Measurements from ENCODE around the gene FIGN.

Gene FIGN

GRCh38 chr2:163756588-163756987 lies 20.8 kb upstream of the FIGN start:
- TF ChIP-seq, protein P1, sequence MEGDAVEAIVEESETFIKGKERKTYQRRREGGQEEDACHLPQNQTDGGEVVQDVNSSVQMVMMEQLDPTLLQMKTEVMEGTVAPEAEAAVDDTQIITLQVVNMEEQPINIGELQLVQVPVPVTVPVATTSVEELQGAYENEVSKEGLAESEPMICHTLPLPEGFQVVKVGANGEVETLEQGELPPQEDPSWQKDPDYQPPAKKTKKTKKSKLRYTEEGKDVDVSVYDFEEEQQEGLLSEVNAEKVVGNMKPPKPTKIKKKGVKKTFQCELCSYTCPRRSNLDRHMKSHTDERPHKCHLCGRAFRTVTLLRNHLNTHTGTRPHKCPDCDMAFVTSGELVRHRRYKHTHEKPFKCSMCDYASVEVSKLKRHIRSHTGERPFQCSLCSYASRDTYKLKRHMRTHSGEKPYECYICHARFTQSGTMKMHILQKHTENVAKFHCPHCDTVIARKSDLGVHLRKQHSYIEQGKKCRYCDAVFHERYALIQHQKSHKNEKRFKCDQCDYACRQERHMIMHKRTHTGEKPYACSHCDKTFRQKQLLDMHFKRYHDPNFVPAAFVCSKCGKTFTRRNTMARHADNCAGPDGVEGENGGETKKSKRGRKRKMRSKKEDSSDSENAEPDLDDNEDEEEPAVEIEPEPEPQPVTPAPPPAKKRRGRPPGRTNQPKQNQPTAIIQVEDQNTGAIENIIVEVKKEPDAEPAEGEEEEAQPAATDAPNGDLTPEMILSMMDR (IDR thresholded peaks at IDR 0.05; ENCODE audit: insufficient read depth, low read depth, low read length, missing control alignments), result no peak
- no peak overlapping the region for H3K4me3 ChIP-seq (ENCODE audit: low read length)
- DNase-seq (ENCODE audit: low read depth), result no peak

DNA sequence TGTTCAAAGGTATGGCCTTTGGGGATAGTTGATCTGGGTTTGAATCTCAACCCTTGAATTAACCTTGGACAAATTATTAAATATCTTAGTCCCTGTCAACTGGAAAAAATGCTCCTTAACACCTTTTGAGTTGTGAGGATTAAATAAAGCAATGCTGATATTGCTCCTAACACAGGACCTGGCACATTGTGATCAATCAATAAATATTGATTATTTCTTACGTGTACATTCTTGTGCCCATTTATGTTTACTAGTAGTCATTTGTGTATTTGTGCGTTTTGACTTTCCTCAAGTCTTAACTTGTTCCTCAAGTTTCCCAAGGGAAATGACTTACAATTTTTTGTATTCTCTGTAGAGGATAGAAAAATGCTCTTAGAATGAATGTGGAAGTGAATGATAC lies 19.6 kb upstream of the FIGN start:
- no peak overlapping the region for H3K4me3 ChIP-seq (ENCODE audit: low read length)
- TF ChIP-seq, protein P1 (IDR thresholded peaks at IDR 0.05; ENCODE audit: insufficient read depth, low read depth, low read length, missing control alignments), result no peak
- no peak for DNase-seq (ENCODE audit: low read depth)

- DNase-seq (ENCODE audit: low read depth), result no peak
- H3K4me3 ChIP-seq (ENCODE audit: low read length), result no peak overlapping the region
- TF ChIP-seq, protein P1 (IDR thresholded peaks at IDR 0.05; ENCODE audit: insufficient read depth, low read depth, low read length, missing control alignments), result no peak
These were observed 17.9 kb upstream of the FIGN start for GRCh38 chr2:163753726-163754125.

GRCh38 chr2:163752267-163752666 lies 16.5 kb upstream of the FIGN start:
- H3K4me3 ChIP-seq (ENCODE audit: low read length), result no peak overlapping the region
- TF ChIP-seq, protein P1 (IDR thresholded peaks at IDR 0.05; ENCODE audit: insufficient read depth, low read depth, low read length, missing control alignments), result no peak
- peak; percentile 68 for DNase-seq (ENCODE audit: low read depth)

DNA sequence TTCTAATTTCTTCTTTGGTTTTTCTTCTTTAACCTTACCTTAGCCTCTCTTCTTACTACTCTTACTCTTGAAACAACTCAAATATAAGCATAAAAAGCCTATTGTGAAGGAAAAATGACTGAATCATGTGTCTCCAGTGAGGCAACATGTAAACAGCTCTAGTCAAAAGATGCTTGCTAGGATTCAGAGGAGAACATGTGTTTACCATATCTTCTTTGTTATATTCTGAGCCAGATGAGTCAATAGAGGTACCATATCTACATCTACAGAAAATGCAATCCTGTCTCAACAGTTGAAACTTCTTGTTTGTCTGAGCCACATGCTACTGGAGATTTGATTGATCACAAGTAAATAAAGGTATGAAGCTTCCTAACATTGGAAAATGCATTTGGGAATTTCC lies 15.9 kb upstream of the FIGN start:
- DNase-seq (ENCODE audit: low read depth), result peak; percentile 34
- TF ChIP-seq, protein P1 (IDR thresholded peaks at IDR 0.05; ENCODE audit: insufficient read depth, low read depth, low read length, missing control alignments), result no peak
- H3K4me3 ChIP-seq (ENCODE audit: low read length), result no peak overlapping the region

DNA sequence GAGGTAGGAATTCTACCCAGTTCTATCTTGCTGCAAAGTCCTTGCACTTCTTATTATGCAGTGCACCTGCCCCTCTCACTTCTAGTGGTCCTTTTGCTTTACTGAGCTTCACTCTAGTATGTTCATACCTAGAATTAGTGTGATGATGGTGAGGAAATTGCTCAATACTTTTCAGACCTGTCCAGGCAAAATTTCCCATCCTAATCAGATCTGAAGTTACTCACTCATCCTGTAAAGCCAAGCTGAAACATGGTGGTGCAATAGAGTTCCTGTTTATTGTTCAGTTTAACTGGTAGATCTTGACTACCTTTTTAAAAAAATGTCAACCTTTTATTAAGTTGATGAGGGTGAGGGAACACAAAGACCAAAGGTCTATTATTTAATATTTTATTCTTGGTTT lies 12.6 kb upstream of the FIGN start:
- TF ChIP-seq, protein P1 (IDR thresholded peaks at IDR 0.05; ENCODE audit: insufficient read depth, low read depth, low read length, missing control alignments), result no peak
- DNase-seq (ENCODE audit: low read depth), result peak; percentile 96
- H3K4me3 ChIP-seq (ENCODE audit: low read length), result no peak overlapping the region

DNA sequence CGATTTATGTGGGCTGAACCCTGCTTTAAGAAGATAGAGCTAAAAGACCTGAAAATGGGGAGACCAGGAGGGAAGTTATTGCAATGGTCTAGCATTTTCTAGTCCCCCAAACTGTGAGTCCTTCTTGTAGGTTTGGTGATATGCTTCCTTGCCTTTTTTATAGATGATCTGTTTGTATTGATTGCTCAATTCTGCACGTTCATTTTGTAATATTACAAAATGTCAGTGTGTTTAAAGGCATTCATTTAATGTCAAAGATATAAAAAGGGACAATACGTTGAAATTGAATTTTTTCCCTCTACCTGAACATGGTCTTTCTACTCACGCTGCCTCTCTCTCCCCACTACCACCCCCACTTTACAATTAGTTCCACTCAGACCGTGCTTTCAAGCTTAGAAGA lies 5.6 kb upstream of the FIGN start:
- TF ChIP-seq, protein P1 (IDR thresholded peaks at IDR 0.05; ENCODE audit: insufficient read depth, low read depth, low read length, missing control alignments), result no peak
- H3K4me3 ChIP-seq (ENCODE audit: low read length), result no peak overlapping the region
- DNase-seq (ENCODE audit: low read depth), result no peak
